HG03469 (cell line): ENCODE results near the gene GLDC.
A peak's percentile ranks its signal among the peaks of the same experiment; 100 is the strongest.
"Not testable (repeated sequence)": the region's sequence is repeated elsewhere in the genome, so short reads cannot be mapped to it uniquely, and the experiment has no call there.

Experiments
- ATAC-seq: cut with Tn5 transposase; IDR thresholded peaks from one replicate; pipeline ENCODE4 v1.9.1; 2021; ENCODE audit warnings: mild to moderate bottlenecking, moderate library complexity, moderate number of reproducible peaks; ENCODE audit not compliant: unreplicated experiment

GLDC gene

DNA sequence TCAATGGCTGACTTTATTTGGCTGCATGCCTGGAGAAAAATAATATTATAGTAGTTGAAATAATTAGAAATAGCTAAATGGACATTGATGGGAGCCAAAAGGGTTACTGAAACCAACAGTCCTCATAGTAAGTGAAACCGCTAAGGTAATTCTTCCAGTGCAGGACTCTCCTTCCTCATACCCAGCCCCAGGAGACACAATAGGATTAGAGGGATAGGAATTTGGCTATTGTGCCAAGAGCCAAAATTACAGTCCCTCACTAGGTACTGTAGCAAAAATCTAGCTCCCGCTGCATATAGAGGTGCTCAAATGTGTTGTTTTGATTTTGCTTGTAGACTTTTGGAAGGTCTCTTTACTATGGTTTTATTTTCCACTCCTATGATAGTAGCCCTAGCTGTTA lies 20.2 kb downstream of the GLDC start:
- ATAC-seq = no peak

GRCh38 chr9:6622784-6623183 lies 22.7 kb downstream of the GLDC start:
- ATAC-seq = not testable (repeated sequence)

- ATAC-seq = no peak
These were observed 24.7 kb downstream of the GLDC start for GRCh38 chr9:6620796-6621195.

DNA sequence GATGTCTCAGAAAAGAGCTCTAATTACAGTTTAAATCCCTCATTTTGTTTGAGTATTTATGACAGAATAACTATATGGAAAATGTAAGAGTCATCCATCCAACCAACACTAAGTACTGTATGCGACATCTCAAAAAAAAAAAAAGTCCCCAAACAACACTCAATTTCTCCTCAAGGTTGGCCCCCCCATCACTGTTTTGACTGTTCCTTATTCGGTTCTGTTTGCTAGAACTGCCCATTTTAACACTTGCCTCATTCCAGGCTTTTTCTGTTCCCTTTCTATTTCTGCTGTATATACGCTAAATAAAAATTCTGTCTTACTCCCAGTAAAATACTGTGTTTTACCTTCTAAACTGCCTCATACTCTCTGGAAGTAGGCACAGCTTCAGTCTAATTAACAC lies 25.2 kb downstream of the GLDC start:
- no peak for ATAC-seq

GRCh38 chr9:6619909-6620308 lies 25.6 kb downstream of the GLDC start:
- no peak for ATAC-seq

DNA sequence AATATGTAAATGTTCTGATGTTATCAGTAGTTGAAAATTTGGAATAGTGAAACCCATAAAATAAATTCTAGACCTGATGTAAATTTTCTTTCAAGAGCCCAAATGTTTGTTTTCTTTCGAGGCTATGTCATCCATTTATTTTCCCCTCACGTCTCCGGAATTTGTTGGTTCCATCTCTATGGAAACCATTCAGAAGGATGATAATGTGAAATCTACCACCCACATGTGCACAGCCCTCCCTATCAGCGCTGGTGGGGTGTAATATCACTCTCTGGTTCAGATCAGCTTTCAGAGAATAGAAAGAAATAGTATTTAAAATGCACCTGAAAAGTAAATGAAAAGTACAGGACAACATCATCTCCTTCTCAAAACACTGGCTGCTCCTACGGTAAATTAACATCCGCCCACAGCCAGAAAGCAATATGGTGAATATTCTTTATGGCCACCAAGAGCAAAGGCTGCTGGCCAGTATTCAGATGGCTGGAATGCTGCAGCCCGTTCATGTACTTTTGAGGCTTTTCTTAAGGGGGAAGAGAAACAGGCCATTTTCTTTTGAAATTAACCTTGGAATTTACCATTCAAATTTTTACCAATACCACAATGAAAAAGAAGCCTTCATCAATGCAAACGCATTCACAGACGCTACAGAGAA lies 28.5 kb downstream of the GLDC start:
- no peak for ATAC-seq

DNA sequence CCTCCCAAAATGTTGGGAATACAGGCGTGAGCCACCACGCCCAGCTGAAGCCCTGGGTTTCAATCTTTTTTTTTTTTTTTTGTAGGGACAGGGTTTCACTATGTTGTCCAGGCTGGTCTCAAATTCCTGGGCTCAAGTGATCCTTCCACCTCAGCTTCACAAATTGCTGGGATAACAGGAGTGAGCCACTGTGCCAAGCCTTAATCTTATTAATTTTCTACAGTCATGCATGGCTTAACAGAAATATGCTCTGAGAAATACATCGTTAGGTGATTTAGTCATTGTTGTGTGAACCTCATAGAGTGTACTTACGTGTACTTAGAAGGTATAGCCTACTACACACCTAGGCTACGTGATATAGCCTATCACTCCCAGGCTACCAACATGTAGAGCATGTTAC lies 31.0 kb downstream of the GLDC start:
- no peak for ATAC-seq

DNA sequence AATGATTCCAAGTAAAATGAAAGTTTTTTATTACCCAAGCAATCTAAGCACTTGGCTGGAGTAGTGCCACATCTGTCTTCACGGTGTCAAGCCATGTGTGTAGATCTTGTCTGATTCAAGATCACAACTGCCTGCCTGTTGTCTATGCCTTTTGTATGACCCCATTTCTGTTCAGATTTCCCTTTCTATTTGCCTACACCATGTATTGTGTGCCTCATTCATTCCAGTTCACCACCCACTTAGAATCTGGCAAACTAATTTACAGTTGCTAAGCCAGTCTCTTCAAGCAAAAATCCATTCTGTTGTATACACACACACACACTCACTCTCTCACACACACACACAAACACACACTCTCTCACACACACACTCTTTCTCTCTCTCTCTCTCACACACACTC lies 33.7 kb downstream of the GLDC start:
- ATAC-seq = no peak

DNA sequence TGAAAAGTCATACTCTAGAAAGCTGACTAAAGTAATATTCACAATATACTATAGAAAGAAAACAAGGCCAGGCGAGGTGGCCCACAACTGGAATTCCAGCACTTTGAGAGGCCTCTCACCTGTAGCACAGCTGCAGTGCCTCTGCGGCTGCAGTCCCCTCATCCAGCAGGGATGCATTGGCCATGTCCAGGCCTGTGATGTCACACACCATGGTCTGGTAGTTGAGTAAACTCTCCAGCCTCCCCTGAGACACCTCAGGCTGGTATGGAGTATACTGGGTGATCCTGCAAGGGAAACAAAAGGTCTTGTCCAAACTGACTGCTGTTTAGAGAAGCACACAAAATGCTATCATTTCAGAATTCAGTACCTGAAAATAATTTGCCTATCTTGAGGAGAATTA lies 35.5 kb downstream of the GLDC start:
- ATAC-seq = no peak

GRCh38 chr9:6609497-6610016 lies 36.0 kb downstream of the GLDC start:
- no peak for ATAC-seq

DNA sequence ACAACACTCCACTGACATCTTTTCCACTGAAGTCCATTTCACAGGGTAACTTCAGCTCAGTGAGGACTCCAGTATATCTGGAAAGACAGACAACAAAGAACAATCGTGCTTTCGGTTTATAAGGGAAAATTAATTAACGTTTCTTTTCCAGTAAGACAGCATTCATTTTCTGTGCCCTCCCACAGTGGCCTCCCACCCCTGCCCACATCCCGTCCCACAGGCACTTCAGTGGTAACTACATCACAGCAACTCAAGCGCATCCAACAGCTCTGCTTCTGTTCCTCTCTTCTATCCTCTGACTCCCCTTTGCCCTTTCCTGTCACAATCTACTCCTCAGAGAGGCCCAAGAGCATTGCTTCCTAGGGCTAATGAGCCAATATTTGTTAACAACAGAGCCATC lies 40.3 kb downstream of the GLDC start:
- ATAC-seq = peak; percentile 87

DNA sequence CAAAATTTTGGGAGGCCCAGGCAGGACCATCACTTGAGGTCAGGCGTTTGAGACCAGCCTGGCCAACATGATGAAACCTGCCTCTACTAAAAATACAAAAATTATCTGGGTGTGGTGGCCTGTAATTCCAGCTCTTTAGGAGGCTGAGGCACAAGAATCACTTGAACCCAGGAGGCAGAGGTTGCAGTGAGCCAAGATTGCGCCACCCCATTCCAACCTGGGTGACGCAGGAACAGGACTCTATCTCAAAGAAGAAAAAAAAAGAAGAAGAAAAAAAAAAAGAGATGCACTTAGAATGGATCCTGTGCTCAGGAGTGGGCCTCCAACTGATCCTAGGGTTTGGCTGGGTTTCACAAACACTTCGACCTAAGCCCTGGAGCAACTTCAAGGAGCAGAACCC lies 45.1 kb downstream of the GLDC start:
- no peak for ATAC-seq

GRCh38 chr9:6600006-6600405 lies 45.5 kb downstream of the GLDC start:
- no peak for ATAC-seq

DNA sequence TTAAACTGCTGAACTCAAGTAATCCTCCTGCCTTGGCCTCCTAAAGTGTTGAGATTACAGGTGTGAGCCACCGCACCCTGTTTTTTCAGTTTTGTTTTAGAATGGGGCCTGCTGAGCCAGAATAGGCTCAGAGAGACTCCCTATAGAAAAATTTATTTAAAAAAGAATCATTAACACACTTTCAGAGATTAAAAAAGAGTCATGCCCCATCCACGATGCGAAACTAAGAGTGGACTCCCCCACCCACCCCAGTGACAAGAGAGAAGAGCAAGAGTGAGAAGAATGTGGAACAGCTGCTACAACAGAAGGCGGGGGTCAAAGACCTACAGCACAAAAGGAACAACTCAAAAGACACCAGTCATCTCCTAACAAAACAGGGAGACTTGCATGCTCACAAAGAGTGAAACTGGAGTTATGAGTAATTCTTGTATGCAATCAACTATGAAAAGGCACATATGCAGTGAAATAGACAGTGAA lies 47.2 kb downstream of the GLDC start:
- ATAC-seq = peak; percentile 97

DNA sequence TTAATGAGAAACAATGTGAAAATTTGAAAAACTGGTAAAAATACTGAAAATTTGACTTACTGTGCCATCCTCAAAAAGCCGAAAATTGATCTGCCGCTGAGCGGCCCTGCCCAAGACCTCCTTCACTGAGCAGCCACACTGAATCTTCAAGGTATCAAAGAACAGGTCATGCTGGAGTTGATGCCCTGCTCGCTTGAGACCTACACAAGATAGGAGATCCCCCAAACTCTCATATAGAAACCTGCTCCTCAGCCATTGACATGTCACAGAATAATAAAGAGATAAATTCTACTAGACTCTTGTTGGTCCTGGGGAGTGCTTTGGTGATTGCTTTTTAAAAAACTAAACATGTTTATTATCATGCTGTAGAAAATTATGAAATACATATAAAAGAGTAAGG lies 52.7 kb downstream of the GLDC start:
- ATAC-seq = no peak

DNA sequence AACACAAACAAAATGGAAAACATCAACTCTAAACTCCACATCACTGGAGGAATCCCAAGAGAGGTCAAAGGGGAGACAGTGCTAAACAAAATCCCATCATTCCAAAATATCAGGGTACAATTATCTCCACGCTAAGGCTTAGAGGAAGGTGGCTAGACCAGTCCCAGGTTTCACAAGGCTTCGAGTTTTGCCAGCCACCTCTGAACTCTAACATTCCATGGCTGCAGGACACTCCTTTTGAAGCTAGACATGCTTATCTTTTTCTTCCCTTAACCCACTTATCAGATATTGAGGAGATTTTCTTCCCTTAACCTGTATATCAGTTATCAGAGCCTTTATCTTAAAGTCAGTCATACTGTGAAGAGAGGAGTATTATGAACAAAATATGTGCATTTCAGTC lies 53.3 kb downstream of the GLDC start:
- ATAC-seq = no peak

DNA sequence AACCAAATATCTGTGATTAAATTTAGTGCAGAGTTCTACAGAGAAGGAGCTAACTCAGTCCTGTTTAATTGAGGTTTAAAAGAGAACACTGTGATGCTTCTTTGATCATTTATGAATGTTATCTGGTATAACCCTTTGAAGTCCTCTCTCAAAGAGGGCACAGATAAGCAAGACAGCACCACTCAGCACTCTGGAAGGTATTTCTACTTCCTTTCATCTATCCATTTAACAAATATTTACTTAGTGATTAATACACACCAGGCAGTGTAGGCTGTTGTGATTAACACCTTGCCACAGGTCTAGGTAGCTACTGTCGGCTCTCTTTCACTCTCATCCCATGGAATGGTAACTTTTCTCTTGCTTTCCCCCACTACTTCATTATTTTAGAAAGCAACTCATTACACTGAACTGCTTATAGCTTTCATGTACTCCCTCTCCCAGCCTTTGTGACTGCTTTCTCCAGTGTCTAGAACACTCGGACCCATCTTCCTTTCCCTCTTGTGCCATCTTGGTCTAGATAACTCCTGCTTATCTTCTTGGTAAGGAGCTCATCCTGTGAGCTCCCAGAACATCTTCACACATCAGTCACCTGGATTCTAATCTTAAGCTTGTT lies 54.7 kb downstream of the GLDC start:
- ATAC-seq = no peak

- ATAC-seq = no peak
These were observed 55.2 kb downstream of the GLDC start for GRCh38 chr9:6590334-6590733.

DNA sequence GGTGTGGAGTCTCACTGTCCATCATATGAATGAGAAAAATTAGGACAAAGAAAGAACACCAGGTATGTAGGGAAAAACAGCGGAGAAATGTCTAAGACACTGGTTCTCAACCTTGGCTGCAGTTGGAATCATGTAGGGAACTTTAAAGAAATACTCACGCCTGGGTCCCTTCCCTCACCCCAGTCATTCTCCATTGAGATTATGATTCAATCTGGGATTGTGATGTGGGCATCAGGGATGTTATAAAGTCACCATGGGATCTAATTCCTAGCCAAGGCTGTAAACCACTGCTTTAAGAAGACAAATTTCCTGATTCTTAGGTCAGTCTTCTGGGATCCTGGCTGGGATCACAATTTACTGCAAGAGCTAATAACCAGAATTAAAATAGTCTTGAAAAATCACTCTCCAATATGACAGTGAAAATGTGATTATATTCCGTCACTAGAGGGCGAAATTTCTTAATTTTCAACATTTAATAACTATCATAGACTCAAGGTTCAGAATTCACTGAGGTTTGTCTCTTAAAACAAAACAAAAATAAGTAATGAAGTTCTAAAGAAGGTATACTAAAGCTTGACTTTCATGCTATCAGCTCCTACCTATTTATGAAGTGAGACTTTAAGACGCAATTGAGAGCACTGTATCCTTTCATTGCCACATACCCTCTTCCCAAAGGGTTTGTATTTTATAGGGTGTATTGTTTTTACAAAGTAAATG lies 60.5 kb downstream of the GLDC start:
- ATAC-seq = no peak

DNA sequence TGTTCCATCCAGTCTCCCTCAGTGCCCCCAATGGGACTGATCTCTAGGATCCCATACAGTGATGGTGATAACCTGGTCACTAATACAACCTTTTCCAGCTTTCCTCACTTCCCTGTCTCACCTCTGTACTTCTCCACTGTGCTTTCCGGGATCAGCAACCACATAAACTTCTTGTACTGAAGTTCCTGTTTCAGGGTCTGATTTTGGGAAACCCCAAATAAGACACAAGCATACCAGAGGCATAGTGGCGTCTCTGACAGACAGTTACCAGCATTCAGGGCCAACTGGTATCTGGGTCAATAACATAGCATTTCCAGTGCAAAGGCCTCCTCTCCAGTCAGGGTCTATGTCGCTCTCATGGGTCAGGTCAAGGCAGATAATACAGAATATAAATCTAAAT lies 64.3 kb downstream of the GLDC start:
- ATAC-seq = no peak

DNA sequence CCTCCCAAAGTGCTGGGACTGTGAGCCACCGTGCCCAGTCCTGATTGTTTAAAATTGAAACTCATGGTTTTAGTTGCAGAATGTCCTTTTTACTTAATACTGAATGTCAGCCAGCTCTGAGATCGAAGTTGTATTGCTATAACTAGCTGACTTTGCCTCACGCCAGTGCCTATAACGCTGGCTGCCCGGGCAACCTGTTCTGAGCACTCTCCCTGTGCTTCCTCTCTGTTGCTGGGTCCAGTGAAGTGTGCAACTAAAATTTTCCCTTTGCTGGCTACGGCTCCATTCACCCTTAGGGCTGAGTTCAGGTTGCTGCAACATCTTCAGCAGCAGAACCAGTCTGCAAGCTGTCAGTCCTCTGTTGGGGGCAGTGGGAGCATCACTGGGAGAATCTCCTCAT lies 65.9 kb downstream of the GLDC start:
- no peak for ATAC-seq

GRCh38 chr9:6576987-6577386 lies 68.5 kb downstream of the GLDC start:
- no peak for ATAC-seq
